HepG2 (cell line): ENCODE data around the gene COQ8A. TPM values are rescaled to one million over a fixed set of nuclear protein-coding genes. Genes with fewer than 3 reads are reported as not detected.
A peak's percentile ranks its signal among the peaks of the same experiment; 100 is the strongest.

Source experiments
- ATAC-seq: fragments of 200-7000 bp; cut with Tn5 transposase; 3 replicates; pipeline ENCODE4 v1.9.1; 2020; ENCODE audit warnings: mild to moderate bottlenecking, moderate library complexity
- BruUV-seq: library from RNA; stranded (reverse); fragments of 400-500 nt; replicated peaks from 2 replicates; lab custom pipeline; 2021; lab: Mats Ljungman, UMichigan
- CTCF ChIA-PET: fragments of 300-600 bp; formaldehyde crosslinking; extraction: SDS; loops from one replicate; lab custom pipeline; 2021; ENCODE audit warnings: low total read pairs, inconsistent platforms, low intra/inter-chr PET ratio; lab: Yijun Ruan, JAX
- POLR2A ChIA-PET: fragments of 350-600 bp; sonication (Branson Sonifier 250); formaldehyde crosslinking; loops from one replicate; lab custom pipeline; 2020; ENCODE audit warnings: antibody characterized with exemption, inconsistent platforms; lab: Yijun Ruan, JAX
- DNase-seq: peaks from one replicate; pipeline ENCODE4 v3.0.0-alpha.2; 2015; ENCODE audit warnings: low spot score
- FAIRE-seq: peaks from 3 replicates; lab custom pipeline; 2011; peaks lifted over from hg19 to GRCh38; lab: Jason Lieb, UNC
- H2AFZ ChIP-seq: one replicate; pipeline ENCODE4 v1.6.1; 2011; ENCODE audit warnings: low read length, inconsistent platforms
- H3K27ac ChIP-seq: fragments of 300-600 bp; 3 replicates; pipeline ENCODE4 v1.8.0; 2011; ENCODE audit warnings: mixed run types, mild to moderate bottlenecking, mixed read lengths, low read length, inconsistent platforms; ENCODE audit not compliant: insufficient read depth; ENCODE audit errors: extremely low read length
- H3K27me3 ChIP-seq, 2 experiments: fragments of 200-600 bp in 1 of 2; 2 replicates in 1 of 2; 3 replicates in 1 of 2; pipeline versions ENCODE4 v1.6.0 to v1.8.0; 2011; ENCODE audit warnings: low read length in 2 of 2, mild to moderate bottlenecking in 2 of 2, moderate library complexity in 2 of 2, inconsistent platforms in 1 of 2; ENCODE audit not compliant: insufficient read depth in 2 of 2, control insufficient read depth in 1 of 2
- H3K36me3 ChIP-seq, 2 experiments: fragments of 200-600 bp in 1 of 2; replicated peaks in 1 of 2; 2 replicates in 1 of 2; 3 replicates in 1 of 2; pipeline versions ENCODE4 v1.5.1 to v1.8.0; 2011; ENCODE audit warnings: low read length in 2 of 2, inconsistent platforms in 1 of 2; ENCODE audit not compliant: insufficient read depth in 2 of 2, control insufficient read depth in 1 of 2
- H3K4me1 ChIP-seq: 2 replicates; pipeline ENCODE4 v1.5.1; 2012; ENCODE audit warnings: low read length, inconsistent platforms; ENCODE audit not compliant: insufficient read depth
- H3K4me2 ChIP-seq: 2 replicates; pipeline ENCODE4 v1.6.0; 2011; ENCODE audit warnings: low read depth, low read length, inconsistent platforms
- H3K4me3 ChIP-seq, 3 experiments: fragments of 200-600 bp in 1 of 3; sonication (generic), shearing (Covaris generic) in 1 of 3; replicated peaks in 1 of 3; 2 replicates each; pipeline ENCODE4 v1.5.1; 2011 to 2016; ENCODE audit warnings: low read length in 3 of 3, inconsistent platforms in 2 of 3, low read depth in 2 of 3, mild to moderate bottlenecking in 2 of 3, control low read depth in 1 of 3, mixed read lengths in 1 of 3; ENCODE audit not compliant: insufficient read depth in 1 of 3
- H3K79me2 ChIP-seq: one replicate; pipeline ENCODE4 v1.6.1; 2011; ENCODE audit warnings: low read length, inconsistent platforms; ENCODE audit not compliant: insufficient read depth
- H3K9ac ChIP-seq: 2 replicates; pipeline ENCODE4 v1.6.0; 2011; ENCODE audit warnings: mild to moderate bottlenecking, low read depth, low read length, inconsistent platforms; ENCODE audit not compliant: insufficient read depth
- H3K9me3 ChIP-seq: 2 replicates; pipeline ENCODE4 v1.5.1; 2012; ENCODE audit warnings: mild to moderate bottlenecking, low read length
- H4K20me1 ChIP-seq: 2 replicates; pipeline ENCODE4 v1.6.0; 2011; ENCODE audit warnings: inconsistent platforms, mild to moderate bottlenecking, low read length, moderate library complexity; ENCODE audit not compliant: insufficient read depth
- CBX2 ChIP-seq, 2 experiments: fragments of 200-600 bp in 1 of 2; sonication (generic); formaldehyde crosslinking in 1 of 2; IDR thresholded peaks; 2 replicates each; pipeline versions ENCODE4 v1.7.0 to v1.8.1; 2018 to 2022; ENCODE audit warnings: low read depth in 2 of 2, low read length in 1 of 2, mild to moderate bottlenecking in 1 of 2, missing genetic modification reagents in 1 of 2
- FOXO1 ChIP-seq: sonication (generic); formaldehyde crosslinking; IDR thresholded peaks from 2 replicates; pipeline ENCODE4 v1.4.0; 2020; ENCODE audit warnings: missing genetic modification reagents
- NFKBIZ ChIP-seq: IDR thresholded peaks from 2 replicates; pipeline ENCODE4 v1.6.1; 2018; ENCODE audit warnings: missing genetic modification reagents, missing compliant biosample characterization
- SMARCE1 ChIP-seq: fragments of 450-650 bp; IDR thresholded peaks from 2 replicates; pipeline ENCODE4 v1.6.1; 2017; ENCODE audit warnings: borderline replicate concordance
- TEAD3 ChIP-seq: optimal IDR thresholded peaks from 2 replicates; pipeline ENCODE3; 2016; ENCODE audit warnings: borderline replicate concordance
- ZNF317 ChIP-seq: sonication (generic); formaldehyde crosslinking; IDR thresholded peaks from 2 replicates; pipeline ENCODE4 v1.5.0; 2020; ENCODE audit warnings: mild to moderate bottlenecking, missing genetic modification reagents
- ZNF562 ChIP-seq: sonication (generic); formaldehyde crosslinking; IDR thresholded peaks from 2 replicates; pipeline ENCODE4 v1.8.0; 2022; ENCODE audit warnings: missing genetic modification reagents, borderline replicate concordance
- ZSCAN31 ChIP-seq: sonication (generic); formaldehyde crosslinking; IDR thresholded peaks from 2 replicates; pipeline ENCODE4 v1.5.0; 2020; ENCODE audit warnings: low read depth, mild to moderate bottlenecking, missing genetic modification reagents
- WGBS: methylation state at CpG from one replicate; pipeline ENCODE4 v1.1.6; 2017; ENCODE audit warnings: low lambda C conversion rate; 5-methylcytosine and 5-hydroxymethylcytosine counted together
- in situ Hi-C: cut with HindIII; loops from 2 replicates; pipeline ENCODE4 v1.10.0; 2017; ENCODE audit warnings: low pct_unique_long_range_greater_than_20kb; ENCODE audit not compliant: extremely low pct_ligation_motif_present
- intact Hi-C: fragments of 100-400 bp; cut with micrococcal nuclease; formaldehyde crosslinking; loops from one replicate; pipeline ENCODE4 v1.10.0; 2022; ENCODE audit not compliant: unreplicated experiment
- polyA plus RNA-seq, 8 experiments: library from polyadenylated mRNA; depleted of rRNA in 3 of 8; stranded (reverse) in 7 of 8; unstranded in 1 of 8; fragments of >200 nt; fragmentation: Illumina TruSeq in 4 of 8; extraction: Trizol in 4 of 8; gene quantifications; 2 replicates each; pipeline versions ENCODE4 v1.2.1 to v1.2.3, GENCODE V29; 2011 to 2016; ENCODE audit warnings: low read depth in 4 of 8, missing spikeins in 1 of 8, mixed read lengths in 1 of 8; ENCODE audit not compliant: insufficient read depth in 1 of 8
- total RNA-seq, 5 experiments: library from RNA; depleted of rRNA; stranded (reverse); fragments of >200 nt; fragmentation: Illumina TruSeq; extraction: Trizol; gene quantifications; 2 replicates each; pipeline ENCODE4 v1.2.3, GENCODE V29; 2016; ENCODE audit warnings: low read depth in 1 of 5
- TF ChIP-seq, protein P1 (sequence below): sonication (generic); formaldehyde crosslinking; IDR thresholded peaks from 2 replicates; pipeline ENCODE4; 2020; ENCODE audit warnings: missing genetic modification reagents, mild to moderate bottlenecking, borderline replicate concordance

COQ8A gene
- total and polyA plus RNA-seq, 2 of the 13 experiments (the other 11 are each of a cell fraction or from before 2014, with no cell fraction given): 60.4 to 88.7 TPM

DNA sequence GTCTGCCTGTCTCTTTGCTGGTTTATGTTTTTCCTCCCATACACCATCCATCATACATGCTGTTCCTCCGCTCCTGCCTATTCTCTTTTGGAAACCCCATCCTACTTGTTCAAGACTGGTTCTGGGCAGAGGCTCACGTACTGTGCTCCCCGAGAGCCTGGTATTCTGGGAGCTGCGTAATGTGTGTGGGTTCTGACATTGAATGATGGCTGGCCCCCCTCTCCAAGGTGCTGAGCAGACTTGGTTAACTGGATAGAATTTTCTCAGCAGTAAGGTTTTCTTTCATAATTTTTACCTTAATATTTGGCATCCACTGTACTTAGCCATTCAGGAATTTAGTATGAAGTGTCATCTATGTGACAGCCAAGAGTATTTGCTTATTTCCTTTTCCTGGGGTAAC, 26.6 kb downstream of the COQ8A start (continued):
- TF ChIP-seq CBX2 (IDR thresholded peaks at IDR 0.05; ENCODE audit: low read depth, low read length) (no peak), CBX2 (CRISPR knock-in tag; IDR thresholded peaks at IDR 0.05; ENCODE audit: low read depth) (no peak)

DNA sequence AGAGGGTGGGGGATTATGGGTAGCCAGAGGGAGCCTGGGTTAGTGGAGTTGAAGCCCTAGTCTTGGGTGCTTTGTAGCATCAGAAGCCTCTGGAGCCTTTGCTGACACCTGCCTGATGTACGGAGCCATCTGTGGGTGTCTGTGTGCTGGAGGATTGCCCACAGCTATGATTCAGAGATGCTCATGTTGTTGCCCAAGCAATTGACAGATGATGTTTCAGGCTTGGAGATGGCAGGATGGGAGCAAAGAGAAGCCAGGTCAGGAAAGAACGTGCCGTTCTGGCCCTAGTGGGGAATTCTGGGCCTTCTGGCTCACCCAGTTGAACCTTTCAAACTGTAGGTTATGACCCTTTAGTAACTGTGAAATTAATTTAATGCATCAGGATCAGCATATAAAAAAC, 27.6 kb downstream of the COQ8A start:
- CTCF ChIA-PET: no interaction called here

More for the DNA sequence above, 27.6 kb downstream of the COQ8A start:
- Histone ChIP-seq H3K9me3 (peaks cover 6% of the 10 kb centered on the region; the same call in 1 of the 2 replicates), H3K79me2 (peaks cover 29% of the 10 kb centered on the region), H3K4me3 (no peak overlapping the region), H3K9ac (no peak overlapping the region), H3K4me2 (no peak overlapping the region), H2AFZ (no peak overlapping the region), H4K20me1 (peaks cover 27% of the 10 kb centered on the region; the same call in 1 of the 2 replicates), H3K27ac (no peak overlapping the region), H3K4me1 (peaks cover 33% of the 10 kb centered on the region), H3K27me3 (no peaks in the 10 kb centered on the region)
- intact Hi-C loops: no loop called here
- FAIRE-seq (no peak), ATAC-seq (no peak), DNase-seq (no peak)
- in situ Hi-C loops: no loop called here
- BruUV-seq: TSS peak; percentile 33
- WGBS: 100% methylated on average over 1 of the region's 3 CpGs
- no peak for TF ChIP-seq FOXO1 (CRISPR knock-in tag)
- TF ChIP-seq ZNF317 (CRISPR knock-in tag): 0 out of 2 replicates have a peak, but pooled peaks have one; percentile 33
- no peak for TF ChIP-seq SMARCE1
- no peak for TF ChIP-seq ZNF562 (CRISPR knock-in tag)
- TF ChIP-seq NFKBIZ (CRISPR knock-in tag): no peak
- TF ChIP-seq, protein P1, sequence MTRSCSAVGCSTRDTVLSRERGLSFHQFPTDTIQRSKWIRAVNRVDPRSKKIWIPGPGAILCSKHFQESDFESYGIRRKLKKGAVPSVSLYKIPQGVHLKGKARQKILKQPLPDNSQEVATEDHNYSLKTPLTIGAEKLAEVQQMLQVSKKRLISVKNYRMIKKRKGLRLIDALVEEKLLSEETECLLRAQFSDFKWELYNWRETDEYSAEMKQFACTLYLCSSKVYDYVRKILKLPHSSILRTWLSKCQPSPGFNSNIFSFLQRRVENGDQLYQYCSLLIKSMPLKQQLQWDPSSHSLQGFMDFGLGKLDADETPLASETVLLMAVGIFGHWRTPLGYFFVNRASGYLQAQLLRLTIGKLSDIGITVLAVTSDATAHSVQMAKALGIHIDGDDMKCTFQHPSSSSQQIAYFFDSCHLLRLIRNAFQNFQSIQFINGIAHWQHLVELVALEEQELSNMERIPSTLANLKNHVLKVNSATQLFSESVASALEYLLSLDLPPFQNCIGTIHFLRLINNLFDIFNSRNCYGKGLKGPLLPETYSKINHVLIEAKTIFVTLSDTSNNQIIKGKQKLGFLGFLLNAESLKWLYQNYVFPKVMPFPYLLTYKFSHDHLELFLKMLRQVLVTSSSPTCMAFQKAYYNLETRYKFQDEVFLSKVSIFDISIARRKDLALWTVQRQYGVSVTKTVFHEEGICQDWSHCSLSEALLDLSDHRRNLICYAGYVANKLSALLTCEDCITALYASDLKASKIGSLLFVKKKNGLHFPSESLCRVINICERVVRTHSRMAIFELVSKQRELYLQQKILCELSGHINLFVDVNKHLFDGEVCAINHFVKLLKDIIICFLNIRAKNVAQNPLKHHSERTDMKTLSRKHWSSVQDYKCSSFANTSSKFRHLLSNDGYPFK (CRISPR knock-in tag): no peak
- no peak for TF ChIP-seq TEAD3
- no peak for TF ChIP-seq ZSCAN31 (CRISPR knock-in tag)
- TF ChIP-seq, all 625 proteins: peak for 1
- POLR2A ChIA-PET: no interaction called here
- peaks cover 20 to 53% of the 10 kb centered on the region in 2 experiments for H3K36me3 ChIP-seq
